ENCODE data around the gene IL36A. TPM values are rescaled to one million over a fixed set of nuclear protein-coding genes. Genes with fewer than 3 reads are reported as not detected.

IL36A gene
- total and polyA plus RNA-seq, 2 experiments from 2014 or later = not detected

DNA sequence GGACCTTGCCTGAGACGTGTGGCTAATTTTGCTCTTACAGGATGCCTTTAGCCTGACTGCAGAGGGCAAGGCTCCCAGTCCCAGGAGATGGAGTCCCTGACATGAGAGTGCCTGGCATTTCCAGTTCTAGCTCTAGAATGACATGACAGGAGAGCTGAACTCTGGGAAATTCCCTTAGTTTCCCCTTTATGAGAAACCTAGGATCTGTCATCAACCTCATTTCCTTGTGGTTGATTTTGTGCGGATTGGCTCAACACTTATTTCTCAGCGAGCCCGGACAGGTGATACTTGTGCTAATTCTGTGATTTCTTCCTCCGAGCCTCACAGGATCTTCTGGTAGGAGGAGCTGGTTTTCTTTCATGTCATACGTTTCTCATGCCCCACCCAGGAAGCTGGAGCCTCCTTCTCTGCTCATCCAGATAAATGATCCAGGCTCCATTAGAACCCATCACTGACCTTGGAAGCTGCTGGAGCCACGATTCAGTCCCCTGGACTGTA, 27.7 kb upstream of the IL36A start, which contains the start of gene IL36G:
TSS of gene IL36G (plus strand) at position 448 of the 498 bp plus-strand sequence. CDS start 633 bp downstream, outside the sequence.
- no peak within 1 kb of the TSS for H3K4me3 ChIP-seq
- no peaks in the 10 kb centered on the region for H4K20me1 ChIP-seq (ENCODE audit: insufficient read depth, poor library complexity, severe bottlenecking)
- WGBS (ENCODE audit: low lambda C conversion rate, missing lambda C conversion rate) = 82% methylated on average over 7 of the region's 7 CpGs
- H3K9me2 ChIP-seq (replicated peaks; ENCODE audit: insufficient read depth) = no peaks in the 10 kb centered on the region
- no peaks in the 10 kb centered on the region for H3K79me2 ChIP-seq
- no peak within 1 kb of the TSS for H3K4me2 ChIP-seq
- DNase-seq (ENCODE audit: low spot score) = no peak
- H3K9me3 ChIP-seq (ENCODE audit: low read depth) = no peaks in the 10 kb centered on the region
- H3K27ac ChIP-seq = no peak within 1 kb of the TSS
- no peak for TF ChIP-seq EZH2phosphoT487 (IDR thresholded peaks at IDR 0.05; ENCODE audit: low read depth, severe bottlenecking, unreplicated experiment)
- TF ChIP-seq, protein P1, sequence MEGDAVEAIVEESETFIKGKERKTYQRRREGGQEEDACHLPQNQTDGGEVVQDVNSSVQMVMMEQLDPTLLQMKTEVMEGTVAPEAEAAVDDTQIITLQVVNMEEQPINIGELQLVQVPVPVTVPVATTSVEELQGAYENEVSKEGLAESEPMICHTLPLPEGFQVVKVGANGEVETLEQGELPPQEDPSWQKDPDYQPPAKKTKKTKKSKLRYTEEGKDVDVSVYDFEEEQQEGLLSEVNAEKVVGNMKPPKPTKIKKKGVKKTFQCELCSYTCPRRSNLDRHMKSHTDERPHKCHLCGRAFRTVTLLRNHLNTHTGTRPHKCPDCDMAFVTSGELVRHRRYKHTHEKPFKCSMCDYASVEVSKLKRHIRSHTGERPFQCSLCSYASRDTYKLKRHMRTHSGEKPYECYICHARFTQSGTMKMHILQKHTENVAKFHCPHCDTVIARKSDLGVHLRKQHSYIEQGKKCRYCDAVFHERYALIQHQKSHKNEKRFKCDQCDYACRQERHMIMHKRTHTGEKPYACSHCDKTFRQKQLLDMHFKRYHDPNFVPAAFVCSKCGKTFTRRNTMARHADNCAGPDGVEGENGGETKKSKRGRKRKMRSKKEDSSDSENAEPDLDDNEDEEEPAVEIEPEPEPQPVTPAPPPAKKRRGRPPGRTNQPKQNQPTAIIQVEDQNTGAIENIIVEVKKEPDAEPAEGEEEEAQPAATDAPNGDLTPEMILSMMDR (IDR thresholded peaks at IDR 0.05; ENCODE audit: poor library complexity) = no peak
- no peak for TF ChIP-seq EZH2 (IDR thresholded peaks at IDR 0.05; ENCODE audit: borderline replicate concordance)
- peaks cover 3% of the 10 kb centered on the region for H3K27me3 ChIP-seq
- no peaks in the 10 kb centered on the region for H3K4me1 ChIP-seq (ENCODE audit: insufficient read depth)
- no peaks in the 10 kb centered on the region for H3K36me3 ChIP-seq (replicated peaks; ENCODE audit: insufficient read depth, low read depth)
- H2AFZ ChIP-seq = no peak within 1 kb of the TSS

DNA sequence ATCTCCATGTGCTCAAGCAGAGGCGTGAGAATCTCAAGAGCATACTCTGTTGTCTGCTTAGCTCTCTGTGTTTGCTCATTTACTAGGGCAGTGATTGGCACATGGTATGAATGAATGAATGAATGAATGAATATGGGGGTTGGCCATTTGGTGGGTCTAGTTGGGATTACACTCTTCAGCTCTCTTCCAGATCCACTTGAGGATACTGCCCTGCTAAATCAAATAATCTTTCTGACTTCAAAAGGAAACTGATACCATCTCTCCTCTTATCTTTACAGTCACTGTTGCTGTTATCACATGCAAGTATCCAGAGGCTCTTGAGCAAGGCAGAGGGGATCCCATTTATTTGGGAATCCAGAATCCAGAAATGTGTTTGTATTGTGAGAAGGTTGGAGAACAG, 25.5 kb upstream of the IL36A start:
- TF ChIP-seq EZH2 (IDR thresholded peaks at IDR 0.05; ENCODE audit: borderline replicate concordance) (no peak), EZH2phosphoT487 (IDR thresholded peaks at IDR 0.05; ENCODE audit: low read depth, severe bottlenecking, unreplicated experiment) (no peak)
- TF ChIP-seq, protein P1 (IDR thresholded peaks at IDR 0.05; ENCODE audit: poor library complexity) = no peak
- 86% methylated on average over 1 of the region's 1 CpG for WGBS (ENCODE audit: low lambda C conversion rate, missing lambda C conversion rate)
- H3K27me3 ChIP-seq = peaks cover 3% of the 10 kb centered on the region

DNA sequence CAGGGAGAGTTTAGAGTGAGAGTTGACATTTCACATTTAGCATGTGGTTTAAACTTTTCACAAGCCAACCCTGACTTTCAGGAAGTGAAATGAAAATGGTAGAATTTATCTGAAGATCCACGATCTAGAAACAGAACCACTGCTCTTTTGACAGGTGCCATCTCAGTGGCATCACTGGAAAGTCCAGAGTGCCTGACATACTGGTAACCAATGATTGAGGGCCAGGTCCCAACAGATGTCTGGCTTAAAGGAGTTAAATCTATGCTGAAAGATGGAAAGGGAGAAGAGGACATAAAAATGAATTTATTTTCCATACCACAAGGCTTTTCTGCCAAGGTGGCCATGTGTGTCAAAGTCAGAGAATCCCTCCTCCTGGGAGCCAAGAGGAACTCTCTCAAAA, 24.7 kb upstream of the IL36A start:
- no peak overlapping the region for H3K4me2 ChIP-seq

More for the DNA sequence above, 25.5 kb upstream of the IL36A start:
- Histone ChIP-seq H4K20me1 (ENCODE audit: insufficient read depth, poor library complexity, severe bottlenecking) (no peaks in the 10 kb centered on the region), H3K4me3 (no peak overlapping the region), H3K79me2 (no peaks in the 10 kb centered on the region), H3K9me3 (ENCODE audit: low read depth) (no peaks in the 10 kb centered on the region), H2AFZ (no peak overlapping the region), H3K4me2 (no peak overlapping the region), H3K27ac (no peak overlapping the region), H3K36me3 (replicated peaks; ENCODE audit: insufficient read depth, low read depth) (no peaks in the 10 kb centered on the region), H3K9me2 (replicated peaks; ENCODE audit: insufficient read depth) (no peaks in the 10 kb centered on the region), H3K4me1 (ENCODE audit: insufficient read depth) (no peaks in the 10 kb centered on the region)
- DNase-seq (ENCODE audit: low spot score) = no peak

More for the DNA sequence above, 24.7 kb upstream of the IL36A start:
- H3K4me3 ChIP-seq = no peak overlapping the region
- no peak overlapping the region for H3K27ac ChIP-seq
- H2AFZ ChIP-seq = no peak overlapping the region
- no peaks in the 10 kb centered on the region for H3K9me2 ChIP-seq (replicated peaks; ENCODE audit: insufficient read depth)
- WGBS (ENCODE audit: low lambda C conversion rate, missing lambda C conversion rate) = 77% methylated on average over 1 of the region's 1 CpG
- no peaks in the 10 kb centered on the region for H4K20me1 ChIP-seq (ENCODE audit: insufficient read depth, poor library complexity, severe bottlenecking)
- H3K79me2 ChIP-seq = no peaks in the 10 kb centered on the region
- DNase-seq (ENCODE audit: low spot score) = no peak
- H3K9me3 ChIP-seq (ENCODE audit: low read depth) = no peaks in the 10 kb centered on the region
- TF ChIP-seq, protein P1 (IDR thresholded peaks at IDR 0.05; ENCODE audit: poor library complexity) = no peak
- no peak for TF ChIP-seq EZH2 (IDR thresholded peaks at IDR 0.05; ENCODE audit: borderline replicate concordance)
- TF ChIP-seq EZH2phosphoT487 (IDR thresholded peaks at IDR 0.05; ENCODE audit: low read depth, severe bottlenecking, unreplicated experiment) = no peak
- no peaks in the 10 kb centered on the region for H3K36me3 ChIP-seq (replicated peaks; ENCODE audit: insufficient read depth, low read depth)
- no peaks in the 10 kb centered on the region for H3K4me1 ChIP-seq (ENCODE audit: insufficient read depth)
- peaks cover 3% of the 10 kb centered on the region for H3K27me3 ChIP-seq

Data from hepatocyte (in vitro differentiated cells).